GM12872 (cell line): Measurements from ENCODE around the gene ACOX1.
A peak's percentile ranks its signal among the peaks of the same experiment; 100 is the strongest.

Source experiments
- CTCF ChIP-seq: IDR thresholded peaks from 3 replicates; pipeline ENCODE4 v1.5.1; 2011; ENCODE audit warnings: low read depth, mild to moderate bottlenecking, low read length, moderate library complexity; ENCODE audit not compliant: insufficient read depth

ACOX1 gene

GRCh38 chr17:76014100-76014924, 35.3 kb upstream of the ACOX1 start:
- peak; percentile 99 for TF ChIP-seq CTCF

- no peak for TF ChIP-seq CTCF
Measured at GRCh38 chr17:76013377-76013932, 34.5 kb upstream of the ACOX1 start.

- no peak for TF ChIP-seq CTCF
Measured at GRCh38 chr17:76011951-76012350, 33.0 kb upstream of the ACOX1 start.

GRCh38 chr17:76009969-76010661, 31.1 kb upstream of the ACOX1 start:
- TF ChIP-seq CTCF: no peak

GRCh38 chr17:76009447-76009846, 30.5 kb upstream of the ACOX1 start:
- no peak for TF ChIP-seq CTCF

GRCh38 chr17:76008630-76009425, 29.9 kb upstream of the ACOX1 start:
- no peak for TF ChIP-seq CTCF

- TF ChIP-seq CTCF: no peak
Measured at GRCh38 chr17:76008208-76008607, 29.2 kb upstream of the ACOX1 start.
